Hematopoietic multipotent progenitor cell treated with erythropoietin and hydrocortisone succinate and interleukin-3 and kit ligand, for 8 days (in vitro differentiated cells): ENCODE measurements around the gene SLC8A3.

Experiments used
- DNase-seq: peaks from one replicate; pipeline ENCODE4 v3.0.0-alpha.2; 2015

Gene SLC8A3

DNA sequence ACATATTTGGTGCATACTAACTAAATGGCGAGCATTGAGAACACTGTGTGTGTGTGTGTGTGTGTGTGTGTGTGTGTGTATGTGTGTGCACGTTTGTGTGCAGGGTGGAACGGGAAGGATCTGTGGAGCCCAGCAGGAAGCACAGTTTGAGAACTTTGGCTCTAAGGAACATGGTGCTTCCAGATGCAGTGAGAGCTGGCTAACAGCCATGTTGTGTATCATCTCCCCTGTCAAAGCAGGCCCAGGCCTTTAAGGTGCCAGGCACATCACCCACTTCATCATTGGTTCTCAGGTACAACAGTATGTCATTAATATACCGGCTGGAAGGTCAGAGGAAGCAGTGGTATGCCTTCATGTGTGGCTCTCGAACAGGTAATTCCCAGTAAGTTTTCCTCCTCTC lies 72.5 kb downstream of the SLC8A3 start:
- DNase-seq = no peak

DNA sequence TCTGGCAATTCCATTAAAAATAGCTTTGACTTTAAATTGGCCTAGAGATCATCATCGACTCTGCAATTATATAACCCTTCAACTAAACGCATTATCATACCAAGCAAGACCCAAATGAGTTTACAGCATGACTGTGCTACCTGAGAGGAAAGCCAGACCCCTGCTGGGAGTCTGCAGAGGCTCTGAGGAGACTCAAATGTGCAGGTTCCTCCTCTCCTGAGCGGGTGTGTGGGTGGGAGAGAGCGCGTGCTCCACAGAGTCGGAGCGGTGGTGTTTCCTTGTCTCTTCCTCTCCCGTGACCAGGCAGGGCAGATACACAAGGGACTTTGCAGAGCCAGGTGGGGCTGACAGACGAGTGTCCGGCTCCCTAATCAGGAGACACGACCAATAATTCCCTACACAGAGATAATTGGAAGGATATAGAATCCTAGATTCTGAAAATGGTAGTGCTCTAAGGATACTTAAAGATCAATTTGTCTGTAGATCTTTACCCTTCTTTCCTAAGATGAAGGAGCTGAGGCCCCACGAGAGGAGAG lies 74.1 kb downstream of the SLC8A3 start:
- DNase-seq = no peak

DNA sequence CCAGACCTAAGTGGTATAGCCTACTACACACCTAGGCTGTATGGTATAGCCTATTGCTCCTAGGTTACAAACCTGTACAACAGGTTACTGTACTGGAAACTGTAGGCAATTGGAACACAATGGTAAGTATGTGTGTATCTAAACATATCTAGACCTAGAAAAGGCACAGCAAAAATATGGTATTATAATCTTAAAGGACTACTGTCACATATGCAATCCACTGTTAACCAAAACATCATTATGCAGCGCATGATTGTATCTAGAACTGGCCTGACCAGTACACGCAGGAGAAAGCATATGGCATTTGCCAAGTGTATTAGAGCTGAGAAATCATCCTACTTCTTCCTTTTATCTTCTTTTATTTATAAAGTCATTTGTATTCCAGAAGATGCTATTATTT lies 75.5 kb downstream of the SLC8A3 start:
- DNase-seq = no peak

DNA sequence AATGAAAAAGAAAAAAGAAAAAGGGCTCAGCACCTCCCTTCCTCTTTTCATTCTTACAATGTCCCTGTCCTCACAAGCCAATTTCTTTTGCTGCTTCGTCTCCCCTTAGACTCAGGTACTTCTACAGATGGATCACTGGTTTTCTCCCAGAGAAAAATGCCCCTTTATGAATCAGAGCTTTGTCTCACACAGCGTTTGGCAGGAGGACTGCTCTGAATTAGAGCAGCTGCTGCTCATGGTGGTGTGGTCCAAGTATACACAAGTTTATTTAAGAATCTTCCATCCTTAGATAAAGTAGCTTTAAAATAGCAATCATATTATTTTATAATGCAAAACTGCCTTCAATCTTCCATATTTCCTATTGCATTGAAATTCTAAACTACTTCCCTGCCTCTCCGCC lies 80.3 kb downstream of the SLC8A3 start:
- DNase-seq = no peak

DNA sequence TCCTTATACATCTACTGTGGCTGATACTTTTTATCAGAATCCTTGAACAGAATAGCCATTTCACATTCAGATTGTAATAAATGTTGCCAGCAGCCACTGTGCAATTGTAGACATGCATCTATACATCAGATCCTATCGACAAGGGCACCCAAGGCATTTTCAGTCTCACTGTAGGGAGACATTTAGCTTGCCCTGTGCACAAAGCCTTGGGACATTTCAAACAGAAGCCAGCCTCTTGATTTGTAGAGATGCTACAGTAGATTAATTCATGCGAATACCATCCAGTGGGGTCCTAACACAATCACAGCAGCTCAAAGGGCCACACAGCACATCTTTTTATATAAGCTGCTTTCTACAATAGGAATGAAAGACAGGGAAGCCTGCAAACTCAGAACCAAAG lies 81.4 kb downstream of the SLC8A3 start:
- no peak for DNase-seq

DNA sequence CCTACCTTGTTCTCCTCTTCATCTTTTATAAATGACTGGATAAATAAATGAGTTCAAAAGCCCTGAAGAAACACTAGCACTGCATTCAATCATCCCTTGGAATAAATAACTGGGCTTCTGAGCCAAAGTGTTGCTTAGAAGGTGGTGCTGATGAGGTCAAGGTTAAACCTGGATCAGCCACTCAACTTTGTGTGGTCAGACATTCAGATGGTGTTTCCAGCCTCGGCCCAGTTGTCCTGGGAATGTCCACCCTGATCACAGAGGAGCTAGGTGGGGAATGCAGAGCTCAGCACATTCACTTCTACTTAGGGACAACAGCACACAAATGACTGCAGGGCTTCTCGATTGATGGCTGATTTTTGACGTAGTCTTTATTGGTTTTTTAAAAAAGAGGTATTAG lies 88.7 kb downstream of the SLC8A3 start:
- DNase-seq = no peak

DNA sequence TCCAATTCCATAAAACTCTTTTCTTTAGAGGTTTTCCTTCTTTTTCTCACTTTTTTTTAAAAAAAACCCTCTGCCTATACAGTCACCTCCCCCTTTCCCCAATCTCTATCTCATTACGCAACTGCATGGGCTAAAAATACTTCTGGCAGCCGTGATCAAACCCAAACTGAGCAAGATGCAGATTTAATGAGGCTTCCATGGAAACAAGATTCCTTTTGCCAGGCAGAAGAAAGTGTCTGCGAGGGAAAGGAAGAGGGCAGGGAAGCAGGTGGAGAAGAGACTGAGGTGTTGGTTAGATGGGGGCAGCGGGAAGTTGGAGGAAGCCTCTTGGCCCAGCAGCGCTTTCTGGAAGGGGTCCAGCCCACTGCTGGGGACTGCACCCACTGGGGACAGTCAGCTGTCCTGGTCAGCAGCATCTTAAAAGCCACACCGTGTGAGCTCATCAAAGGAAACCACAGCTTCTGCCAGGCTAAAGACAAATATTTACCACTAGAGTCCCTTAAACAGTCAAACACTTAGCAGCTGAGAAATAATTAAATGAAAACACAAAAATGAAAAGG lies 90.4 kb downstream of the SLC8A3 start:
- DNase-seq = no peak

DNA sequence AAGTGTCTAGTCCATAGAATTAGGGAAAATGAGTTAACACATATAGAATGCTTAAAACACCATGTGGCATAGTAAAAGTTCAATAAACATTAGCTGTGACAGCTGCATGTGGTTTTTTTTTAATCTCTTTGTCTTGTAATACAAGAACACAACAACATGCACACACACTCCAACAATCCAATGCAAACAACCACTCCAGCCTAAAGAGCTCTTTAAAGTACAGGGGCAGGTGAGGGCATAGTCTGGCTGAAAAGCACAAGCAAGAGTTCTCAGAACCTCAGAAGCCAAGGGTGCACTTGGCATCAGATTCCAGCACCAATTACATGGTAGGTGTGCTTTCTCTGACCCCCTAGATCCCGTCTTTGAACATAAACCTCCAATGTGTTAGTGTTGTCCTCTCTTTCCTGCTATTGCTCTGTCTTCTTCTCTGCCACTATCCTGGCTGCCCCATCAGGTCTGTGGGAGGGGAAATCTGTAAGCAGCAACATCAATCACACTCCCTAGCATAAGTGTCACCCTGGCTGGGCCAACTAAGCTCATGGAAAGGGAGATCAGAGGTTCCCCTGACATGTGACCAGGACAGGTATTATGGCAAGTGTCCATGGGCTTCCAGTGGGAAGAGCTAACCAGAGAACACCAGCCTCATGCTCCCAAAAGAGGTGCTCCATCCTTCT lies 91.0 kb downstream of the SLC8A3 start:
- DNase-seq = no peak

DNA sequence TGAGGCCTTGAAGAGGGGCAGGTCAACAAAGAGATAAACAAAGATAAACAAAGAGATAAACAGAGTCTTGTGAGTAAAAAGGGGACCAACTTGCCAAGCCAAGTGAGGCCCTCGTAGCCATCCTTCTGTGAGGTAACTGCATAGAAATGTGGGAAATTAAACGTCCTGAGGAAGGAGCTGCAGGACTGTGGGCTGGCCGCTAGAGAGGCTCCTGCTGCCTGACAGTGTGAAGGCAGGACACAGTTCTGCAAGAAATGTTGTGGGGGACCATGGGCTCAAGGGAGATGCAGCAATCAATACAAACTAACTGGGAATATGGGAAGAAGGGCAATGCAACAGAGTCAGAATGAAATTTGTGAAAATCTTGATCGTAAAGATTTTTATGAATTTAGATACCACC lies 91.9 kb downstream of the SLC8A3 start:
- DNase-seq = no peak

DNA sequence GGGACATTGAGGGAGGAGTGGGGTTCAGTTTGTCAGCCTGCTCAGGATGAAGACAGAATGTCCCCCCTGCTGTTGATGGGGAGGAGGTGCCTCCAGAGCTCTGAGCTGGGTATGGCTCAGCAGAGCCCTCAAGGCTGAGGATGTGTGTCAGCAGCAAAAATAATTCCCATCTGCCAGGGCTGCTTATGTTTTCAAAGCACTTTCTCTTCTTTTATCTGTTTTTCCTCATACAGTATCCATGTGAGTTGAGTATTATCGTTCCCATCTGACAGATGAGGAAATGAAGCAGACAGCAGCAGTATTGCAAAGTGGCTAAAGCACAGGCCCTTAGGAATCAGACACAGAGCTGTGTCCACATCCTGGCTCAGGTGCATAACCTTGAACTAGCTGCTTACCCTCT lies 94.1 kb downstream of the SLC8A3 start:
- no peak for DNase-seq

DNA sequence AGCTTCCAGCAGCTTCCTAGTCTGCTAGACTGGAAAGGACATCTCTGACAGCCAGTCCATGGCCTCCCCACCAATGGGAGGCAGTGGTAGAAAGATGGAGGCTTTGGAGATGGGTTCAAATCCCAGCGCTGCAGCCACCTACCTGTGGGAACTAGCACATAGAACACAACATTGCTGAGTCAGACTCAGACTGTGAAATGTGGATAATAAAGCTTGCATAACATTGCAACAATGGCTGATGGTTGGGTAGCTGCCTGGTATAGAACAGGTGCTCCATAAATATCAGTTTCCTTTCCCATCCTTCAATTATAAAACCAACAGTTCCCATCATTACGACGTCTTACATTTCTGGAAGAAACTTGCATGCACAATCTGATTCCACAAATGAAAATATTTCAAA lies 94.6 kb downstream of the SLC8A3 start:
- no peak for DNase-seq

DNA sequence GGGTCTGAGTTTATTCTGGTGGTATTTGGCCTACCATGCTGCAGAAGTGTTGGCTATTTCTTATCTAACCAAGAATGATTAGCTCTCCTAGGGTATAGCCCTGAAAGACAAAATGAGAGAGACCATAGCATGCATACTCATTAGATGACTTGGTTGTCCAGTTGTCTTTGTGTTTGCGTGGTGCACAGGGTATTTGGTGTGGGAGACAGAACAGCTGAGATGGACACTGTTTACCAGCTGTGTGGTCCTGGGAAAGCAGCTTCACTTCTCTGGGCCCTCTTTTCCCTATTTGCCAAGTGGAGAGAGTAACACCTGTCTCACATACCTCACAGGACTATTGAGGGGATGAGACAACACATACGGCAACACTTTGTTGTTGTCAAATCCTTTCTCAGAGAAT lies 95.6 kb downstream of the SLC8A3 start:
- no peak for DNase-seq

DNA sequence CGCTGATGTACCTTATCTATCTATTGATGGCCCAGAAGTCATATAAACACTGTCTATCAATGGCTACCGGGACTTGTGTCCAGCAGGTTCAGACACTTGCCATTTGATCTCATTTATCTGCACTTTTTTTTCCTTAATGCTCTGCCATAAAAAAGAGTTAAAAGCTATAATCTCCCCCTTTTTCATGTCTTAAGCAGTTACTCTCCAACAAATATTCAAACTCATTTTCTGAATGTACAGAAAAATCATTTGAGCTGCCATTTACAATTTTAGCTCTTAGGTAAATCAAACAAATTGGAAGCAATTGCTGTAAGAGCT lies 101.4 kb downstream of the SLC8A3 start:
- no peak for DNase-seq

DNA sequence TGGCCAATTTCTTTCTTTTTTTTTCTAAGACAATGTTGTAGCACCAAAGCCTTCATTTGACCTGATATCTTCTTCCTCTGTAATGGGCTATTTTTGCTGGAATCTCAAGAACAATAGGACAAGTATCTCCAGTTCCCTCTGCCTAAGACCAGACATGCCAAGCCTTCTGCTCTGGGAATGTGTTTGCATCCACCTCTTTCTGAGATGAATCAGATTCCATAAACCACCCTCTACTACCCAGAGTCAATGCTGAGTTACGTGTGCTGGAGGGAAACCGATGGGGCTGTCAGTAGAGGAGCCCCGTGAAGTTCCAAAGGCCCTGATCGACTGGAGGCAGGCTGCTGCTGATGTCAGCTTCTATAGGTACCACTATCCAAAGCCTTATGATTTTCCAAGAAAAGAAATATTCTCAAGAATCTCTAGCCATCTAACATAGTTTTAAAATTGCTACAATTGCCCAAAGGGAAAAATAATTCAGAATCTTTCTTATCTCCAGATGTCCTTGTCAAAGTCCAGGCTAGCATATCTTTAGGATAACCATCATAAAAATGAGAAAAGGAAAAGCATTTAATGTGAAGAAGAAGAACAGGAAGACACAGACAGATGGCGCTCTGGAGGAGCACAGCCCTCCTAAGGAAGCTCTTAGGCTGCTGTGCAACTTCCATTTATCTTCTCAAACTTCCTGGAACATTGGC lies 101.9 kb downstream of the SLC8A3 start:
- DNase-seq = peak; percentile 79

DNA sequence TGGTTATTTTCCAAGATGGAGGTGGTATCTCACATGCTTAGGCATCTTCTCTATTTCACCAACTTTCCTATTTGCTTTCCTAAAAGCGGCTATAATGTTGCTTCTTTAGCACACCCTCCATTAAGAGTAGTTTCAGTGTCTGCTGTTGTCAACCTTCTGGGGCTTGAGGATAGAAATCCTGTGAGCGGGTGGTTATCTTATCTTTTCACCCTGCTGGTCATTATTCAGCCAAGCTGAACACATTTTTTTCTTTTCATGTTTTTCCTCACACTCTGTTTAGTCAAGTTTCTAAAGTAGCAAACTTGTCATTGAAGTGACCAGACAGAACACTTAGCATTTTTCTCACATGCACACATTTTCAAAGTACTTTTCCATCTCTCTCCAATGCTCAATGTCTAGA lies 104.5 kb downstream of the SLC8A3 start:
- DNase-seq = peak; percentile 63

DNA sequence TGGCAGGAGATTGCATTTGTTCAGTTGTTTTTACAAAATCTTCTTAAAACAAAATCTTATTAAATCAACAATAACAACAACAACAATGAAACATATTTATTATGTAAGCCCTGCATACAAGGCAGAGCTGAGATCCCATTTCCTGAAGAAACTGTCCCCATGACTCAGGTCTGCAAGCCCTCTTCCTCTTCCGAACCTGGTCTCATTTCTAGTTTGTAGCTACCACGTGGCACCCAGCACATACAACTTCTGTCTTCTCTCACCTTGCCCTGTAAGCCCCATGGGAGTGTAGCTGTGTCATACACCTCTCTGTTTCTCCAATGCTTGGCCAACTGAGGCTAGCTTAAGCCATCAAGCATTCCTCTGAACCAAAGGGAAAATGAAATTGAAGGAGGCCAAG lies 106.4 kb downstream of the SLC8A3 start:
- no peak for DNase-seq

DNA sequence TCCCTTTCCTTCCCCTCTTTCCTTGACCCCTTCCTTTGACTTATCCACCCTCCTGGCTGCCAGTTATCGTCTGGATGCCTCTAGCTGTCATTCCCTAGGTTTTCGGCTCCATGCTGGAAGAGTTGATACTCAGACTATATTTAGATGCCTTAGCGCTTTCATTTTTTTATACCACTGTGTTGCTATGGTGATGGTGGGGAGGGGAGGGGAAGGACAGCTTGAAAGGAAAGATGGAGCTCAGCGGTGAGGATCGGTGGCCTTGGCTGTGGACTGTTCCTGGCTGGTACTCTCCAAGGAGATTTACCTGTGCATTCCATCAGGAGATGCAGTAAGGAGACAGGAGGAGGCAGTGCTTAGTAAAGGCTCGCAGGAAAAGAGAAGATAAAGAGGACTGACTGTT lies 108.7 kb downstream of the SLC8A3 start:
- no peak for DNase-seq

DNA sequence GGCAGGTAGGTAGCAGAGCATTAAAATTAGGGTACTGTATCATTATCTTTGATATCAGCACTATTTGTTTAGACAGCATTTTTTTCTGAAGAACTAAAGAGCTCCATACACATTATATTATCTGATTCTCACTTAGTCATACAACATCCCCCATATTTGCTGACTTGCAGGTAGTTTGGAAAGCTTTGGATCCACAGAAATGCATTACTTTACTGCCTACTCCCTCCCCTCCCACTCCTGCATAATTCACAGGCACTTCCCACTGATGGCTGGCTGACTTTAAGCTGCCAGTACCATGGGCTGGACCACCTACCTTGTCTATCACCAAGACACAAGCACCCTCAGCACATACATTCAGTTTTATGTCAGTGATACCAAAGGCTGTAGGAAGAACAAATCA lies 110.4 kb downstream of the SLC8A3 start:
- DNase-seq = no peak

DNA sequence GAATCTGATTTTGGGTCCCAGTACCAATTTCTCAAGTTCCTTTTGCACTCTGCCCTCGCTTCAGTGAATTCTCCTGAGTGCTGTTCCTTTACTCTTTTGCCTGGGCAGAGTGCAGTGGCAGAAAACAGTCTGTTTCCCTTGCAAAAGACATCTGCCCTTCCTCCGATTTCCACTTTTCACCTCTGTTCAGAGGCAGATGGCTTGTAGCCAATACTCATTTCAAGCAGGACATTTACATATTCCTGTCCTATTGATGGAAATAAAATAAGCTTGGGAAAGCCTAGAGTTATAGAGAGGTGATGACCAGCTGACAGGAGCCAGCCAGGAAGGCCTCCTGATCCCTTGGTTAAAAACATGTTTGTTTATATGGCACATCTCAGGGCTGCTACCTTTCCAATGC lies 111.0 kb downstream of the SLC8A3 start:
- no peak for DNase-seq

DNA sequence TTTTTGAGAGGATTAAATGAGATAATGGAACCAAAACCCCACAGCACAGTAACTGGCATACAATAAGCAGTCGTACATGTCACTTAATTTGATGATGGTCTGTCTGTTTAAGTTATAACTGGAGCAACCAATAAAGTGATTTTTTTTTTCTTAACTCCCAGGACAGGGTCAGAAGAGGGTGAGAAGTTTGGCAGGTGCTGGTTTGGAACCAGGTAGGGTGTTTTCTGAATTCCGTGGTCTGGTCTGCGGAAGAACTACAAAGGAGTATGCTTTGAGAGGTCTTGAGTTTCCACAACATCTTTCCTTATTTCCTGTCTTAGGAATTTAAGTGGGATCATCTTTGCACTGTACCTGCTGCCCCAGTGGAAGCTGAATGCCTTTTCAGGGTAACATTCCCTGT lies 111.7 kb downstream of the SLC8A3 start:
- no peak for DNase-seq

DNA sequence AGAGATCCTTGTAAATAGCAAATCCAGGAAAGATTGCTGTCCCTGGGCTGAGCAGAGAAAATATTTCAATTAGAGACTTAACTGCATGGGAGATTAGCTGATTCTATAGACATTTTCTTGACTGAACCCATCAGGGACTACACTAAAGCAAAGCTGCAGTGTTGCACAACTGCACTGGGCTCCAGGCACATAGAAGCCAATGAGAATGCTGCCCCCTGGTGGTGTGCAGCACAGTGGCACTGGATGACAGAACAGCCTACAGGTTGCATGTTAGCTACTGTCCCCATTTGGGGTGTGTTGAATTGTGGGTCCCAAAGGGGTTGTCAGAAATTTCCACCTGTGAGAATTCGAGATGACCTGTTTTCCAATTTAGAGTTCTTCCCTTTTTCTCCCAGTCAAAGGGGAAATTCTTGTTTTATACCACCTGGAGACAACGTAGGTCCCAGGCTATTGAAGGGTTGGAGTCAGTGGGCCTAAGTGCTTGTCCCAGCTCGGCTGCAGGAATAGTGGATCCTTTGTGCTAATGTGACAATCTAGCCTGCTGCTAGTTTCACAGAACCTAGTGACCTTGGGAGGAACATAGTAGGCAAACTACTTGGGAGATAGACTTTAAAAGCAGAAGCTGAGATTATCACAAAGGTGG lies 114.7 kb downstream of the SLC8A3 start:
- peak; percentile 69 for DNase-seq

DNA sequence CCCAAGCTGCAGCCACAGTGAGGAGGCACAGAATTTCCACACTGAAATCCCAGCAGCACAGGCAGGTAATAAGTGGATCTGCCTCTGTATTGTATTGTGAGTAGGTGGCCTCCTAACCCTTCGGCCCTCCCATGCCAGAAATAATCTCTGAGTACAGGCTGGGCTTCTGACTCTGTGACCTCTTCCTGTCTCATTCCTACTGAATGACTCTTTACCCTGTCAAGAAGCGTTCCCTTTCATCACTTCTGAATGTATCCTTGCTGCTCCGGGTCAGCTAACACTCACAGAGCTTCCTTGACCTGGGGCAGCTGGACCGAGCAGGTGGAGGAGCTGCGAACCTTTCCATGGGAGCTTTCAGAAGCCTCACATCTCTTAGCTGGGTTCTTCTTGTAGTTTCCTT lies 119.6 kb downstream of the SLC8A3 start:
- DNase-seq = no peak

DNA sequence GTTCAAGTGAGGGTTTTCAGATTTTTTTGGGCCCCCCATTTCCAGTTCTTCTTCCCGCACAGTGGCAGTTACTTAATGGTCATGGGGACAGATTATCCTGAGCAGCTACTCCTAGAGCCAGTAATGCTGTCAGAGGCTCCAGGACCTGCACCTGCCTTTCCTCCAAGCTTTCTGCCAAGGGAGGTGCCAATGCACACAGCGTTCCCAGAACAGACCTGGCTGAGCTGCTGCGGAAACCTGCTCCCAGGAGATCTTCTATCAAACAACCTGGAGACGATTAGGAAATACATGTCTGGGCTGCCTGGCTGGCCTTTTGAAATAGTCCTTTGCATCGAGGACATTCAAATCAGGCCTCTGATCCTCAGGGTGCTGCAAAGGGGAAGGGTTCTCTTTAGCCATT lies 120.9 kb downstream of the SLC8A3 start:
- DNase-seq = no peak
